ENCODE data around the gene RTN4IP1.

The RTN4IP1 gene

GRCh38 chr6:106568530-106568929 is 60.8 kb downstream of the RTN4IP1 start:
- no peaks in the 10 kb centered on the region for H4K20me1 ChIP-seq (ENCODE audit: insufficient read depth, low read length)
- DNase-seq, result no peak
- no peak overlapping the region for H3K4me3 ChIP-seq (ENCODE audit: low read length)
- no peaks in the 10 kb centered on the region for H3K9me2 ChIP-seq (replicated peaks; ENCODE audit: insufficient read depth, low read length)
- no peak overlapping the region for H3K9ac ChIP-seq (ENCODE audit: low read length)
- H3K27ac ChIP-seq (ENCODE audit: low read length), result no peak overlapping the region
- no peaks in the 10 kb centered on the region for H3K4me1 ChIP-seq (ENCODE audit: low read length)
- no peaks in the 10 kb centered on the region for H3K27me3 ChIP-seq (replicated peaks; ENCODE audit: insufficient read depth, low read length)
- no peaks in the 10 kb centered on the region for H3F3A ChIP-seq (ENCODE audit: insufficient read depth, low read length)
- H2AFZ ChIP-seq (ENCODE audit: low read length), result no peak overlapping the region
- TF ChIP-seq EZH2 (optimal IDR thresholded peaks at IDR 0.05; ENCODE audit: low read depth, low read length), result no peak
- TF ChIP-seq EZH2phosphoT487 (IDR thresholded peaks at IDR 0.05; ENCODE audit: low read length), result no peak
- no peak for TF ChIP-seq CTCF (IDR thresholded peaks at IDR 0.05; ENCODE audit: low read length)
- H3K36me3 ChIP-seq (replicated peaks; ENCODE audit: insufficient read depth, low read length), result no peaks in the 10 kb centered on the region
- no peaks in the 10 kb centered on the region for H3K9me3 ChIP-seq (replicated peaks; ENCODE audit: insufficient read depth, low read length)
- H3K79me2 ChIP-seq (ENCODE audit: low read length), result no peaks in the 10 kb centered on the region
- H3K4me2 ChIP-seq (ENCODE audit: low read depth, low read length), result no peak overlapping the region

- no peaks in the 10 kb centered on the region for H3K9me2 ChIP-seq (replicated peaks; ENCODE audit: insufficient read depth, low read length)
- H4K20me1 ChIP-seq (ENCODE audit: insufficient read depth, low read length), result no peaks in the 10 kb centered on the region
- no peak for TF ChIP-seq EZH2phosphoT487 (IDR thresholded peaks at IDR 0.05; ENCODE audit: low read length)
- TF ChIP-seq CTCF (IDR thresholded peaks at IDR 0.05; ENCODE audit: low read length), result no peak
- TF ChIP-seq EZH2 (optimal IDR thresholded peaks at IDR 0.05; ENCODE audit: low read depth, low read length), result no peak
- no peaks in the 10 kb centered on the region for H3K79me2 ChIP-seq (ENCODE audit: low read length)
- no peak overlapping the region for H2AFZ ChIP-seq (ENCODE audit: low read length)
- H3F3A ChIP-seq (ENCODE audit: insufficient read depth, low read length), result no peaks in the 10 kb centered on the region
- no peaks in the 10 kb centered on the region for H3K9me3 ChIP-seq (replicated peaks; ENCODE audit: insufficient read depth, low read length)
- DNase-seq, result no peak
- H3K9ac ChIP-seq (ENCODE audit: low read length), result no peak overlapping the region
- no peak overlapping the region for H3K27ac ChIP-seq (ENCODE audit: low read length)
- H3K27me3 ChIP-seq (replicated peaks; ENCODE audit: insufficient read depth, low read length), result no peaks in the 10 kb centered on the region
- no peaks in the 10 kb centered on the region for H3K36me3 ChIP-seq (replicated peaks; ENCODE audit: insufficient read depth, low read length)
- H3K4me2 ChIP-seq (ENCODE audit: low read depth, low read length), result no peak overlapping the region
- H3K4me1 ChIP-seq (ENCODE audit: low read length), result no peaks in the 10 kb centered on the region
- no peak overlapping the region for H3K4me3 ChIP-seq (ENCODE audit: low read length)
Measured at GRCh38 chr6:106564476-106564875, 64.8 kb downstream of the RTN4IP1 start.

- Histone ChIP-seq H4K20me1 (ENCODE audit: insufficient read depth, low read length) (no peaks in the 10 kb centered on the region), H3K27me3 (replicated peaks; ENCODE audit: insufficient read depth, low read length) (no peaks in the 10 kb centered on the region), H3K9me3 (replicated peaks; ENCODE audit: insufficient read depth, low read length) (no peaks in the 10 kb centered on the region), H3K27ac (ENCODE audit: low read length) (no peak overlapping the region), H3K79me2 (ENCODE audit: low read length) (no peaks in the 10 kb centered on the region), H3K9ac (ENCODE audit: low read length) (no peak overlapping the region), H3K4me1 (ENCODE audit: low read length) (no peaks in the 10 kb centered on the region), H3K36me3 (replicated peaks; ENCODE audit: insufficient read depth, low read length) (no peaks in the 10 kb centered on the region), H3K9me2 (replicated peaks; ENCODE audit: insufficient read depth, low read length) (no peaks in the 10 kb centered on the region), H3K4me2 (ENCODE audit: low read depth, low read length) (no peak overlapping the region), H3K4me3 (ENCODE audit: low read length) (no peak overlapping the region), H2AFZ (ENCODE audit: low read length) (no peak overlapping the region), H3F3A (ENCODE audit: insufficient read depth, low read length) (no peaks in the 10 kb centered on the region)
- no peak for DNase-seq
- TF ChIP-seq EZH2 (optimal IDR thresholded peaks at IDR 0.05; ENCODE audit: low read depth, low read length) (no peak), EZH2phosphoT487 (IDR thresholded peaks at IDR 0.05; ENCODE audit: low read length) (no peak), CTCF (IDR thresholded peaks at IDR 0.05; ENCODE audit: low read length) (no peak)
Measured at GRCh38 chr6:106563614-106564013, 65.7 kb downstream of the RTN4IP1 start.

All from MM.1S (cell line).